ENCODE measurements around the gene HOXA9.

DNA sequence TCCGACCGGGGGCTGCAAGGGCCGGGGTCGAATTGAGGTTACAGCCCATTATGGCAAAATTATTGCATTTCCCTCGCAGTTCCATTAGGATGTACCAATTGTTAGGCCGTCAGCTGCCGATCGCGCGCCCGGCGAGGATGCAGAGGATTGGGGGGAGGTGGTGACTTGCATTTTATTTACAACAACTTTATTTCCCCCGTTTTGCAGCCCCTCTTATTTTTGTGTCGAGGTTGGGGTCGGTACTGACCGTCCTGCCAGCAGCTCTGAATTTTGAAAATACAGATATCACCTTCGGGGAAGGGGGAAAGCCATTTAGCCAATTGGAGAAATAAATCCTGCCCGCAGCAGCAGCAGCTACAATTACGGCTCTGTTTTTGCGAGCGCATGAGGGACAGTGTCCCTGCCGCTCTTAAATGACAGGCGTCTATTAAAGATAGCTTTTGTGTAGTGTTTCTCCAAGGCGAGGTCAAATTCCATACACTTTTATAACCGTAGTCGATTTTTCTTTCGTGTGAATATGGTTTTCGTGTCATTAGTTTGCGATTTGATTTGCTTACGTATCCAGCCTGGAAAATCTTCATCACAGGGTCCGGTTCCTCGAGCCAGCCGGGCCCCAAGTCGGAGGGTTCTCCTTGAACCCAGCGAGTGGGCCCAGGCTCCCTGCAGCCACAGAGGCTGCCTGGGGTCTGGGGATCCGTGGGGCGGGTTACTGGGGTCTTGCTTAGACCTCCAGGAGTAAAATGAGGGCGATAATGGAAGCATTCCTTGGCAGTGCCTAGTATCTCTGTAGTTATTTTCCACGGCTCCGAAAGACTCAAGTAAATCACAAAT, 21.2 kb downstream of the HOXA9 start:
- TF ChIP-seq, protein P1, sequence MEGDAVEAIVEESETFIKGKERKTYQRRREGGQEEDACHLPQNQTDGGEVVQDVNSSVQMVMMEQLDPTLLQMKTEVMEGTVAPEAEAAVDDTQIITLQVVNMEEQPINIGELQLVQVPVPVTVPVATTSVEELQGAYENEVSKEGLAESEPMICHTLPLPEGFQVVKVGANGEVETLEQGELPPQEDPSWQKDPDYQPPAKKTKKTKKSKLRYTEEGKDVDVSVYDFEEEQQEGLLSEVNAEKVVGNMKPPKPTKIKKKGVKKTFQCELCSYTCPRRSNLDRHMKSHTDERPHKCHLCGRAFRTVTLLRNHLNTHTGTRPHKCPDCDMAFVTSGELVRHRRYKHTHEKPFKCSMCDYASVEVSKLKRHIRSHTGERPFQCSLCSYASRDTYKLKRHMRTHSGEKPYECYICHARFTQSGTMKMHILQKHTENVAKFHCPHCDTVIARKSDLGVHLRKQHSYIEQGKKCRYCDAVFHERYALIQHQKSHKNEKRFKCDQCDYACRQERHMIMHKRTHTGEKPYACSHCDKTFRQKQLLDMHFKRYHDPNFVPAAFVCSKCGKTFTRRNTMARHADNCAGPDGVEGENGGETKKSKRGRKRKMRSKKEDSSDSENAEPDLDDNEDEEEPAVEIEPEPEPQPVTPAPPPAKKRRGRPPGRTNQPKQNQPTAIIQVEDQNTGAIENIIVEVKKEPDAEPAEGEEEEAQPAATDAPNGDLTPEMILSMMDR (conservative IDR thresholded peaks at IDR 0.05; ENCODE audit: low read length): 0 out of 2 replicates have a peak, but pooled peaks have one; percentile 34
- TF ChIP-seq EZH2phosphoT487 (IDR thresholded peaks at IDR 0.05; ENCODE audit: borderline replicate concordance, low read depth, low read length): no peak

Measured in OCI-LY7 (cell line).